SU-DHL-6 (cell line): ENCODE data around the gene STIMATE.
A peak's percentile ranks its signal among the peaks of the same experiment; 100 is the strongest.

Source experiments
- H2AFZ ChIP-seq: fragments of 200-600 bp; sonication (generic); 2 replicates; pipeline ENCODE4 v1.6.1; 2014; ENCODE audit warnings: low read depth, mild to moderate bottlenecking, moderate library complexity, mixed read lengths, antibody characterized with exemption, low read length; ENCODE audit not compliant: severe bottlenecking
- H3F3A ChIP-seq: fragments of 200-600 bp; shearing (Covaris generic); 2 replicates; pipeline ENCODE4 v1.6.0; 2016; ENCODE audit warnings: antibody characterized with exemption, mild to moderate bottlenecking; ENCODE audit not compliant: insufficient read depth
- H3K27ac ChIP-seq: fragments of 200-600 bp; sonication (generic); 2 replicates; pipeline ENCODE4 v1.5.1; 2016; ENCODE audit warnings: low read depth, mild to moderate bottlenecking, low read length, moderate library complexity, mixed read lengths
- H3K27me3 ChIP-seq: fragments of 200-600 bp; sonication (generic), shearing (Covaris generic); 2 replicates; pipeline ENCODE4 v1.6.0; 2014; ENCODE audit warnings: mild to moderate bottlenecking, low read length
- H3K36me3 ChIP-seq: fragments of 200-600 bp; sonication (generic); 2 replicates; pipeline ENCODE4 v1.6.1; 2014; ENCODE audit warnings: mild to moderate bottlenecking, low read length, mixed read lengths
- H3K4me2 ChIP-seq: fragments of 300-600, 200-600 bp; shearing (Covaris generic), sonication (generic); 2 replicates; pipeline ENCODE4 v1.6.0; 2014; ENCODE audit warnings: low read length, low read depth, mild to moderate bottlenecking; ENCODE audit not compliant: poor library complexity, severe bottlenecking
- H3K4me3 ChIP-seq: fragments of 200-600 bp; sonication (generic); 2 replicates; pipeline ENCODE4 v1.5.1; 2014; ENCODE audit warnings: antibody characterized with exemption, low read length, mild to moderate bottlenecking, mixed read lengths; ENCODE audit not compliant: insufficient read depth, poor library complexity, severe bottlenecking
- H3K79me2 ChIP-seq: fragments of 200-600 bp; sonication (generic); 2 replicates; pipeline ENCODE4 v1.6.1; 2014; ENCODE audit warnings: mild to moderate bottlenecking, low read length, moderate library complexity; ENCODE audit not compliant: insufficient read depth
- H3K9ac ChIP-seq: fragments of 200-600 bp; sonication (generic); 2 replicates; pipeline ENCODE4 v1.7.0; 2014; ENCODE audit warnings: mild to moderate bottlenecking, low read length
- H3K9me2 ChIP-seq: fragments of 200-600 bp; sonication (generic); replicated peaks from 2 replicates; pipeline ENCODE4 v1.6.1; 2014; ENCODE audit warnings: low read length; ENCODE audit not compliant: insufficient read depth
- H3K9me3 ChIP-seq: fragments of 200-600 bp; sonication (generic); 2 replicates; pipeline ENCODE4 v1.6.1; 2014; ENCODE audit warnings: low read length, mixed read lengths; ENCODE audit not compliant: insufficient read depth
- H4K20me1 ChIP-seq: fragments of 200-600 bp; sonication (generic); 2 replicates; pipeline ENCODE4 v1.6.1; 2014; ENCODE audit warnings: low read depth, mild to moderate bottlenecking, antibody characterized with exemption, low read length, moderate library complexity, mixed read lengths
- CTCF ChIP-seq: fragments of 200-600 bp; sonication (generic); IDR thresholded peaks from one replicate; pipeline ENCODE4 v1.5.1; 2017; ENCODE audit warnings: antibody characterized with exemption, mild to moderate bottlenecking, low read length, moderate library complexity; ENCODE audit not compliant: insufficient read depth, poor library complexity, severe bottlenecking
- EZH2phosphoT487 ChIP-seq: fragments of 200-600 bp; sonication (generic), shearing (Covaris generic); conservative IDR thresholded peaks from 2 replicates; pipeline ENCODE4 v1.6.1; 2018; ENCODE audit warnings: mild to moderate bottlenecking, antibody characterized with exemption, low read length, moderate library complexity, mixed read lengths

Gene STIMATE

DNA sequence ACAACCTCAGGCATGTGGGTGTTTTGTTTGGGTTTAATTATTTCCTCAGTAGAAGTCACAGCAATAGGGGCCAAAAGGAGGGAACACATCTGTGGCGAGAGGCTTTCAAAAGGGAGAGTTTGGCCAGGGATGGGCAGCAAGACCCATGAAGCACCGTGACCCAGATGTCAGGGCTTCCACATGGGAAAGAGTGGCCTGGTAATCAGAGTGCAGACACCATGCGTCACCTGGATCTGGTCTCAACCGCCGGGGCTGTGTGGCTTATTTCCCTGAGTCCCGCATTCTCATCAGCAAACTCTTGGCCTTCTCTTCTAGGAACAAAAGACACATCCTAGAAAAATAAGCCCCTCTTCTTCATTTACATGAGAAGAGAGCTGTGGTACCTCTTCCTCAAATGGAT, 50.1 kb downstream of the STIMATE start:
- H3K9ac ChIP-seq = no peak overlapping the region
- no peaks in the 10 kb centered on the region for H3K27me3 ChIP-seq
- no peak for TF ChIP-seq EZH2phosphoT487
- TF ChIP-seq CTCF = no peak
- H2AFZ ChIP-seq = no peak overlapping the region
- no peak overlapping the region for H3K27ac ChIP-seq
- H3F3A ChIP-seq = no peaks in the 10 kb centered on the region
- no peaks in the 10 kb centered on the region for H3K9me3 ChIP-seq
- H4K20me1 ChIP-seq = no peaks in the 10 kb centered on the region
- H3K9me2 ChIP-seq = no peaks in the 10 kb centered on the region
- no peaks in the 10 kb centered on the region for H3K36me3 ChIP-seq
- no peak overlapping the region for H3K4me2 ChIP-seq
- no peak overlapping the region for H3K4me3 ChIP-seq
- H3K79me2 ChIP-seq = no peaks in the 10 kb centered on the region

- no peaks in the 10 kb centered on the region for H3K9me3 ChIP-seq
- H3K79me2 ChIP-seq = no peaks in the 10 kb centered on the region
- TF ChIP-seq CTCF = no peak
- TF ChIP-seq EZH2phosphoT487 = no peak
- no peak overlapping the region for H3K4me2 ChIP-seq
- no peak overlapping the region for H2AFZ ChIP-seq
- no peak overlapping the region for H3K27ac ChIP-seq
- H3K9ac ChIP-seq = no peak overlapping the region
- no peaks in the 10 kb centered on the region for H3F3A ChIP-seq
- no peaks in the 10 kb centered on the region for H3K36me3 ChIP-seq
- H4K20me1 ChIP-seq = no peaks in the 10 kb centered on the region
- H3K9me2 ChIP-seq = no peaks in the 10 kb centered on the region
- no peaks in the 10 kb centered on the region for H3K27me3 ChIP-seq
- H3K4me3 ChIP-seq = no peak overlapping the region
These were observed 50.8 kb downstream of the STIMATE start for GRCh38 chr3:52846432-52846965.

GRCh38 chr3:52845691-52846431, 51.5 kb downstream of the STIMATE start:
- no peaks in the 10 kb centered on the region for H3K79me2 ChIP-seq
- no peaks in the 10 kb centered on the region for H3K27me3 ChIP-seq
- no peak overlapping the region for H3K4me3 ChIP-seq
- no peak overlapping the region for H2AFZ ChIP-seq
- no peak overlapping the region for H3K4me2 ChIP-seq
- peak; percentile 69 for TF ChIP-seq CTCF
- no peak for TF ChIP-seq EZH2phosphoT487
- no peak overlapping the region for H3K9ac ChIP-seq
- H3K9me2 ChIP-seq = no peaks in the 10 kb centered on the region
- H3K27ac ChIP-seq = no peak overlapping the region
- H3K36me3 ChIP-seq = no peaks in the 10 kb centered on the region
- H4K20me1 ChIP-seq = no peaks in the 10 kb centered on the region
- H3K9me3 ChIP-seq = no peaks in the 10 kb centered on the region
- H3F3A ChIP-seq = no peaks in the 10 kb centered on the region
